Renal cortex interstitium (tissue), 11 donors: ENCODE results near the gene MAMDC4. TPM values are rescaled to one million over a fixed set of nuclear protein-coding genes. Genes with fewer than 3 reads are reported as not detected.
A peak's percentile ranks its signal among the peaks of the same experiment; 100 is the strongest.

Experiments
- DNase-seq, 11 donors: peaks; one replicate each; pipeline ENCODE4 v3.0.0-alpha.2; 2013; ENCODE audit warnings: low read depth in 9 of 11, low spot score in 4 of 11; ENCODE audit errors: extremely low read depth in 1 of 11
- polyA plus RNA-seq, 3 donors: library from polyadenylated mRNA; unstranded; fragments of 120-200 nt; gene quantifications; one replicate each; pipeline ENCODE4 v1.2.1, GENCODE V29; 2013; ENCODE audit not compliant: insufficient read length in 3 of 3

MAMDC4 gene
- polyA plus RNA-seq, 3 donors: 4.8 to 10.9 (median 9.9) TPM

GRCh38 chr9:136845465-136846260 lies 6.5 kb upstream of the MAMDC4 start:
- no peak for DNase-seq

DNA sequence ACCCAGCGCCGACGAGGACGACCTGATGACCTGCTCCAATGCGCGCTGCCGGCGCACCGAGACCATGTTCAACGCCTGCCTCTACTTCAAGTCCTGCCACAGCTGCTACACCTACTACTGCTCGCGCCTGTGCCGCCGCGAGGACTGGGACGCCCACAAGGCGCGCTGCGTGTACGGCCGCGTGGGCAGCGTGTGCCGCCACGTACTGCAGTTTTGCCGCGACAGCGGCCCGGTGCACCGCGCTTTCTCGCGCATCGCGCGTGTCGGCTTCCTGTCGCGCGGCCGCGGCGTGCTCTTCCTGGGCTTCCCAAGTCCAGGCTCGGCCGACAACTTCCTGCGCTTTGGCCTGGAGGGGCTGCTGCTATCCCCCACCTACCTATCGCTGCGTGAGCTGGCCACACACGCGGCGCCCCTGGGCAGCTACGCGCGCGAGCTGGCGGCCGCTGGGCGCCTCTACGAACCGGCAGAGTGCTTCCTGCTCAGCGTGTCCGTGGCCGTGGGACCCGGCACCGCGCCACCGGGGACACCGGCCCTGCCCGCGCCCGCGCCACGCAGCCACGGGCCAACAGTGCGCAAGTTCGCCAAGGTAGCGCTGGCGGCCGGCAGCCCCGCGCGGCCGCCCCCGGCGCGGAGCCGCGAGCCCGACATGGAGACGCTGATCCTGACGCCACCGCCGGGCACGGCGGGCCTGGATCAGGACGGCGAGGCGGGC lies 5.6 kb upstream of the MAMDC4 start:
- no peak for DNase-seq

DNA sequence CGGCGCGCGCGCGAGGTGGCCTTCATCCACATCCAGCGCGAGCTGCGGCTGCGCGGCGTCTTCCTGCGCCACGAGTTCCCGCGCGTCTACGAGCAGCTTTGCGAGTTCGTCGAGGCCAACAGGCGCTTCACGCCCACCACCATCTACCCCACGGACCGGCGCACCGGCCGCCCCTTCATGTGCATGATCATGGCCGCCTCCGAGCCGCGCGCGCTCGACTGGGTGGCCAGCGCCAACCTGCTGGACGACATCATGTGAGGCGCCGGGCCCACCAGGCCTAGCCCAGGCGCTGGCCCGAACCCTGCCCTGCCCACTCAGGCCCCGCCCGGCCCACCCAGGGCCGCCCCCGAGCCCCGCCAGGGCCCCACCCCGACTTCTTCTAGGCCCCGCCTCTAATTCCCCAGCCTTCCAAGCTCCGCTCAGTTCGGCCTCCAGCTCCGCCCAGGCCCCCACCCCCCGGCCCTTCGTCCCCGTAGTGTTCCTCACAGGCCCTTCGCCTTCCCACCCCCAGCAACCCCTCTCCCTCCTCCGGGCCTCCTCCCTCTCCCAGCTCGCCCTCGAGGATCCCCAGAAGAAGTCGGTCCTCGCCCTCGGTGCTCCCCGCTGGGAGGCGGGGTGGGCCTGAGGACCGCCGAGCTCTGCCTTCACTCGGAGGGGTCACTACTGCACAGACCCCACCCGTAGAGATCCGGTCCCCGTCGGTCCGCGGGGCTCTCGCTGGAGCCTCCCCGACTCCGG lies 4.9 kb upstream of the MAMDC4 start:
- DNase-seq: no peak

- DNase-seq: peak in 1 of 11 donors; percentile 38
Observed at GRCh38 chr9:136847826-136848392, 4.2 kb upstream of the MAMDC4 start.

- peak in 1 of 11 donors; percentile 40 for DNase-seq
Observed at GRCh38 chr9:136848393-136849037, 3.6 kb upstream of the MAMDC4 start.

- peak; percentile 94 to 99 (median 98) for DNase-seq
Observed at GRCh38 chr9:136849038-136849959, 2.8 kb upstream of the MAMDC4 start, which contains the start of gene PHPT1. TSS of gene PHPT1 (plus strand) at chr9:136849409. CDS start at chr9:136849431, 22 bp downstream.

DNA sequence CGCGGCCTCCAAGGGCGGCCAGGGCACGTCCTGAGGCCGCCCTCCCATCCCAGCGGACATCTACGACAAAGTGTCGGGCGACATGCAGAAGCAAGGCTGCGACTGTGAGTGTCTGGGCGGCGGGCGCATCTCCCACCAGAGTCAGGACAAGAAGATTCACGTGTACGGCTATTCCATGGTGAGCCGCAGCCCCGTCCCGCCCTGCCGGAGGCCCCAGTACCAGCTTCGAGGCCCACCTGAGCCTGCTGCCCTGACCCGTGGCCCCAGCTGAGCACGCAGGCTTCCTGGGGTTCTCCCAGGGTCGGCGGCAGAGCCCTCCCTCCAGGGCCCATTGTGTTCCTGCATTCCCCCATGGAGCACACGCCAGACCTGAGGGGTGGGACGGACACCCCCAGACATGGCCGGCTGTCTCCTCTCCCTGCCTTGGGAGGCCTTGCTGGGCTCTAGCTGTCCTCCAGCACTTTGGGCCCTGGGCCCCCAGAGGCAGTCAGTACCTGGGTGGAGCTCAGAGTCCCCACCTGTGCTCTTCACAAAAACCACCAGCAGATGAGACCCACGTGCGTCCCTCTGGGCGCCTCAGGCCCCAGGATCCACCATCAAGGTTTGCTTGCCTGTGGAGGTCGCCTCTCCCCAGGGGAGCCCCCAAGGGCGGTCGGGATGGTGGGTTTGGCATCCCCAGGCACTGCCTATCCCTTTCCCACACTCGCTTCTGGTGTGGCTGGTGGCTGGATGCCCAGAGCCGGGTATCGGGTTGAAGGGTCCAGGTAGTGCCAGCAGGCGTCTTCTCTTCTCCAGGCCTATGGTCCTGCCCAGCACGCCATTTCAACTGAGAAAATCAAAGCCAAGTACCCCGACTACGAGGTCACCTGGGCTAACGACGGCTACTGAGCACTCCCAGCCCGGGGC lies 1.9 kb upstream of the MAMDC4 start:
- no peak for DNase-seq

GRCh38 chr9:136850866-136851775 lies 1.0 kb upstream of the MAMDC4 start:
- no peak for DNase-seq

- no peak for DNase-seq
Observed at GRCh38 chr9:136852664-136853595, 784 bp downstream of the MAMDC4 start.

GRCh38 chr9:136853596-136854112 lies 1.5 kb downstream of the MAMDC4 start:
- DNase-seq: no peak

GRCh38 chr9:136854113-136854841 lies 2.1 kb downstream of the MAMDC4 start:
- DNase-seq: no peak

DNA sequence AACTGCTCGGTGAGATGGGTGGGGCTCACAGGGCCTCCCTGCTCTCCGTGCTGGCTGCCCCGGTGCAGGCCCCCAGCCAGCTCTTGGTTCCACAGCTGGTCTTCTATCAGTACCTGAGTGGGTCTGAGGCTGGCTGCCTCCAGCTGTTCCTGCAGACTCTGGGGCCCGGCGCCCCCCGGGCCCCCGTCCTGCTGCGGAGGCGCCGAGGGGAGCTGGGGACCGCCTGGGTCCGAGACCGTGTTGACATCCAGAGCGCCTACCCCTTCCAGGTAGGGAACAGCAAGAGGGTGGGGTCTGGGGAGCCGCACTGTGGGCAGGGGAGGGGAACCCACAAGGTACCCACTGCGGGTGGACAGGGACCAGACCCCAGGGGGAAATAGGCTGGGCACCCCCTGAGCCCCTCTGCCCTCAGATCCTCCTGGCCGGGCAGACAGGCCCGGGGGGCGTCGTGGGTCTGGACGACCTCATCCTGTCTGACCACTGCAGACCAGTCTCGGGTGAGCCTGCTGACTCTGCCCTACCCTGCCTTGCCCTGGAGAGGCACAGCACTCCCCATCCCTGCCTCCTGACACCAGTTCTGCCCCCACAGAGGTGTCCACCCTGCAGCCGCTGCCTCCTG lies 2.8 kb downstream of the MAMDC4 start:
- no peak for DNase-seq

GRCh38 chr9:136855461-136856078 lies 3.4 kb downstream of the MAMDC4 start:
- no peak for DNase-seq
